ENCODE measurements around the gene SMG9.

DNA sequence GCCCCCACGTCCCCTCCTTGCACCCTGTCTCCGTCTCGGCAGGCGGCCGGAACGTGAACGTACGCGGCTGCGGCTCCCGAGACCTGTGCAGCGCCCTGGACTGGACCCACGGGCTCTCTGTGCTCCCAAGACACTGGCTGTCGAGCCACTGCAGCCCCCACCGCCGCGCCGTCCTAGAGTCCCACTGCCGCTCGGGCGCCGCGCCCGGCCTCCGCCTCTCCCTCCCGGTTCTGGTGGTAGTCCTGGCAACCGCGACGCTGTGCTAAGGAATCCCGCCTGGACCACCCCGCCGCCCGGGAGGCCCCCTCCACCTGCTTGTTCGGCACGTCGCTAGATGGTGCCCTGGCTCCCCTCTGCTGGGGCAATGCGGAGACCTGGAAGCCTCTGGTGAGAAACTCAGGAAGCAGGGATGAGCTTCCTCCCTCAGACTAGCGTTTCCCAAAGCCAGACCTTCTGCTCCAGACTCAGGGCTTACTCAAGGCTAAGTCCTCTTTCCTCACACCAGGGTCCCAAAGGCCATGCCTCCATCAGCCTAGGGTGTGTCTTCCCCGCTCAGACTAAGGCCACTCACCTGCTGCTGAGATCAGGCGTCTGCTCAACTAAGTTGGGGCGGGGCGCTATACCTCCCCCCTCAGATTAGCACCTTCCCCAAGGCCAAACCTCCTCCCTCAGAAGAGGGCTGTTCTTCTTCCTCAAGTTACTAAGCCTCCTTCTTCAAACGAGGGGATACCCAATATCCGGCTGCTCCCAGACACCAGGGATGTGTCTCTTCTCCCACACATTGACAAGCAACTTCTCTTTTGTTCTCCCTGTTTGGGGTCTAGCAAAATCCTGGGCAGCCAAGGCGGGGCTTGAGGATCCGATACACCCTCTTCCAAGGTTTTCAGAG is 55.0 kb downstream of the SMG9 start:
- TF ChIP-seq, protein P1, sequence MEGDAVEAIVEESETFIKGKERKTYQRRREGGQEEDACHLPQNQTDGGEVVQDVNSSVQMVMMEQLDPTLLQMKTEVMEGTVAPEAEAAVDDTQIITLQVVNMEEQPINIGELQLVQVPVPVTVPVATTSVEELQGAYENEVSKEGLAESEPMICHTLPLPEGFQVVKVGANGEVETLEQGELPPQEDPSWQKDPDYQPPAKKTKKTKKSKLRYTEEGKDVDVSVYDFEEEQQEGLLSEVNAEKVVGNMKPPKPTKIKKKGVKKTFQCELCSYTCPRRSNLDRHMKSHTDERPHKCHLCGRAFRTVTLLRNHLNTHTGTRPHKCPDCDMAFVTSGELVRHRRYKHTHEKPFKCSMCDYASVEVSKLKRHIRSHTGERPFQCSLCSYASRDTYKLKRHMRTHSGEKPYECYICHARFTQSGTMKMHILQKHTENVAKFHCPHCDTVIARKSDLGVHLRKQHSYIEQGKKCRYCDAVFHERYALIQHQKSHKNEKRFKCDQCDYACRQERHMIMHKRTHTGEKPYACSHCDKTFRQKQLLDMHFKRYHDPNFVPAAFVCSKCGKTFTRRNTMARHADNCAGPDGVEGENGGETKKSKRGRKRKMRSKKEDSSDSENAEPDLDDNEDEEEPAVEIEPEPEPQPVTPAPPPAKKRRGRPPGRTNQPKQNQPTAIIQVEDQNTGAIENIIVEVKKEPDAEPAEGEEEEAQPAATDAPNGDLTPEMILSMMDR (IDR thresholded peaks at IDR 0.05), result no peak
- TF ChIP-seq EP300 (IDR thresholded peaks at IDR 0.05) (no peak), POLR2A (IDR thresholded peaks at IDR 0.05) (no peak)

All from tibial nerve (tissue), 4 donors.